PC-9 (cell line): ENCODE results near the gene PIGN. TPM values are rescaled to one million over a fixed set of nuclear protein-coding genes. Genes with fewer than 3 reads are reported as not detected.

Experiments used
- BruUV-seq: library from RNA; stranded (reverse); fragments of 400-500 nt; replicated peaks from 2 replicates; lab custom pipeline; 2021; lab: Mats Ljungman, UMichigan
- CTCF ChIA-PET: fragments of 300-600 bp; sonication (Branson Sonifier 250); formaldehyde crosslinking; loops from one replicate; lab custom pipeline; 2022; ENCODE audit warnings: antibody characterized with exemption; lab: Charles Lee
- POLR2A ChIA-PET: fragments of 300-600 bp; sonication (Branson Sonifier 250); formaldehyde crosslinking; loops from one replicate; lab custom pipeline; 2022; ENCODE audit warnings: antibody characterized with exemption; ENCODE audit not compliant: unreplicated experiment; lab: Charles Lee
- DNase-seq, 2 experiments: peaks; one replicate each; pipeline versions ENCODE4 v3.0.0 to v3.0.0-alpha.2; 2015 to 2022; ENCODE audit warnings: mixed read lengths in 1 of 2
- H2AFZ ChIP-seq: fragments of 200-600 bp; sonication (generic); 2 replicates; pipeline ENCODE4 v1.8.1; 2017; ENCODE audit warnings: antibody characterized with exemption
- H3F3A ChIP-seq: fragments of 200-600 bp; sonication (generic); 2 replicates; pipeline ENCODE4 v1.8.1; 2017; ENCODE audit warnings: antibody characterized with exemption, mild to moderate bottlenecking, low read depth; ENCODE audit not compliant: insufficient read depth
- H3K27ac ChIP-seq: fragments of 200-600 bp; sonication (generic); 2 replicates; pipeline ENCODE4 v1.6.1; 2016; ENCODE audit warnings: mixed run types
- H3K27me3 ChIP-seq: fragments of 200-600 bp; sonication (generic); 2 replicates; pipeline ENCODE4 v1.6.1; 2016; ENCODE audit warnings: low read depth, mixed run types; ENCODE audit not compliant: insufficient read depth
- H3K36me3 ChIP-seq: fragments of 200-600 bp; sonication (generic); 2 replicates; pipeline ENCODE4 v1.6.1; 2016; ENCODE audit warnings: low read depth, mixed run types
- H3K4me1 ChIP-seq: fragments of 200-600 bp; sonication (generic); replicated peaks from 2 replicates; pipeline ENCODE4 v1.6.1; 2016; ENCODE audit warnings: mixed run types; ENCODE audit not compliant: insufficient read depth
- H3K4me2 ChIP-seq: fragments of 200-600 bp; sonication (generic); 2 replicates; pipeline ENCODE4 v1.6.1; 2017; ENCODE audit warnings: mixed run types
- H3K4me3 ChIP-seq: fragments of 200-600 bp; sonication (generic); 2 replicates; pipeline ENCODE4 v1.6.1; 2016; ENCODE audit warnings: mixed run types
- H3K79me2 ChIP-seq: fragments of 200-600 bp; sonication (generic); 2 replicates; pipeline ENCODE4 v1.6.1; 2017; ENCODE audit warnings: low read depth, mixed run types
- H3K9me2 ChIP-seq: fragments of 200-600 bp; sonication (generic); 2 replicates; pipeline ENCODE4 v1.8.1; 2017; ENCODE audit warnings: mild to moderate bottlenecking; ENCODE audit not compliant: insufficient read depth
- H3K9me3 ChIP-seq: fragments of 200-600 bp; sonication (generic); 2 replicates; pipeline ENCODE4 v1.8.1; 2016; ENCODE audit warnings: low read depth; ENCODE audit not compliant: insufficient read depth
- H4K20me1 ChIP-seq: fragments of 200-600 bp; sonication (generic); 2 replicates; pipeline ENCODE4 v1.8.1; 2017; ENCODE audit not compliant: insufficient read depth
- CTCF ChIP-seq: fragments of 200-600 bp; sonication (generic); conservative IDR thresholded peaks from 2 replicates; pipeline ENCODE4 v1.6.1; 2017; ENCODE audit warnings: mixed run types, antibody characterized with exemption, mild to moderate bottlenecking, moderate library complexity
- EZH2 ChIP-seq: fragments of 200-600 bp; sonication (generic); IDR thresholded peaks from 2 replicates; pipeline ENCODE4 v1.8.0; 2017; ENCODE audit warnings: antibody characterized with exemption, low read depth
- intact Hi-C: fragments of 100-400 bp; cut with micrococcal nuclease; formaldehyde crosslinking; loops from one replicate; pipeline ENCODE4 v1.10.0; 2022; ENCODE audit not compliant: unreplicated experiment
- total RNA-seq: library from RNA; stranded (reverse); gene quantifications from 2 replicates; pipeline ENCODE4 v1.2.3, GENCODE V29; 2021

The PIGN gene
- total RNA-seq, 1 experiment from 2014 or later, result 20.3 TPM

DNA sequence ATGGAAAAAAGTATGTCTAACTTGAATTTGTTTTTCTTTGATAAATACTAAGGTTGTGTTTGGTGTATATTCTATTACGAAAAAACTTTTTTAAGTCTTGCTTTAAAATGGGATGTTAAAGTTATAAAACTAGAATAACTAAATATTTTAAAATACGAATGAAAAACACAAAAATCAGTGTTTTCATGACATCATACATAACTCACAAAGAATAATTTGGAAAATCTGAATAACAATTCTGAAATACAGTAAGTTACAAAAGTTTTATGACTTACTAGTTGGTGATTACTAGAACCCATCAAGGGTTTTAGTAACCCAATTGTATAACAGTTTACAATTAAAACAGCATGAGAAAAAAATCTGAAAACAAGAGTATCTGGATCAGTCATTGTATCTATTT lies 61.2 kb downstream of the PIGN start:
- intact Hi-C loops, result no loop called here

GRCh38 chr18:62122330-62122729 lies 64.5 kb downstream of the PIGN start:
- H3K27ac ChIP-seq, result no peak overlapping the region
- TF ChIP-seq CTCF (no peak), EZH2 (no peak)
- DNase-seq, result no peak
- H3F3A ChIP-seq, result no peaks in the 10 kb centered on the region
- intact Hi-C loops, result no loop called here
- ChIA-PET POLR2A (no interaction called here), CTCF (no interaction called here)
- BruUV-seq, result no TSS peak
- H3K4me3 ChIP-seq, result no peak overlapping the region
- no peaks in the 10 kb centered on the region for H4K20me1 ChIP-seq
- no peaks in the 10 kb centered on the region for H3K4me1 ChIP-seq
- no peaks in the 10 kb centered on the region for H3K36me3 ChIP-seq
- no peaks in the 10 kb centered on the region for H3K9me3 ChIP-seq
- no peaks in the 10 kb centered on the region for H3K79me2 ChIP-seq
- no peak overlapping the region for H3K4me2 ChIP-seq
- no peaks in the 10 kb centered on the region; the same call in 1 of the 2 replicates for H3K9me2 ChIP-seq
- H2AFZ ChIP-seq, result no peak overlapping the region
- no peaks in the 10 kb centered on the region for H3K27me3 ChIP-seq

More for the DNA sequence above, 61.2 kb downstream of the PIGN start:
- Histone ChIP-seq H3K4me1 (no peaks in the 10 kb centered on the region), H3K36me3 (no peaks in the 10 kb centered on the region), H3K27ac (no peak overlapping the region), H4K20me1 (no peaks in the 10 kb centered on the region), H3K4me3 (no peak overlapping the region), H3K79me2 (no peaks in the 10 kb centered on the region), H3K27me3 (no peaks in the 10 kb centered on the region), H3K9me2 (no peaks in the 10 kb centered on the region; the same call in 1 of the 2 replicates), H2AFZ (no peak overlapping the region), H3K9me3 (no peaks in the 10 kb centered on the region), H3K4me2 (no peak overlapping the region), H3F3A (no peaks in the 10 kb centered on the region)
- no TSS peak for BruUV-seq
- ChIA-PET POLR2A (no interaction called here), CTCF (no interaction called here)
- TF ChIP-seq CTCF (no peak), EZH2 (no peak)
- no peak for DNase-seq

DNA sequence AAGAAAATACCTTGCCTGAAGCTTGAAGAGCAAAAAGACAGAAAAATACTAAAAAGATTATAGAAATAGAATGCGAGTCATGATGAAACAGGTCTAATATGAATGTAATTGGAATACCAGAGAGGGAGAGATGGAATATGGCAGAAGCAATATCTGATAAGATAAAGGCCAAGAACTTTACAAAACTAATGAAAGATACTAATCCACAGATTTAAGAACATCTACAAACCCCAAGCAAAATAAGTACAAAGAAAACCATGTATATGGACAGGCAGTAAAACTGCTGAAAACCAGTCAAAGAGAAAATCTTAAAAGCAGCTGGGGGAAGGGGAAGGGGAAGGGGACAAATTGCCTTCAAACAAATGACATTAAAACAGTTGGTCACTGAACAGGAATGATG lies 67.0 kb downstream of the PIGN start:
- H3K9me3 ChIP-seq, result no peaks in the 10 kb centered on the region
- H3K27ac ChIP-seq, result no peak overlapping the region
- H4K20me1 ChIP-seq, result no peaks in the 10 kb centered on the region
- no peaks in the 10 kb centered on the region for H3K27me3 ChIP-seq
- no peaks in the 10 kb centered on the region for H3K4me1 ChIP-seq
- no peaks in the 10 kb centered on the region for H3K36me3 ChIP-seq
- no TSS peak for BruUV-seq
- no peak for TF ChIP-seq EZH2
- TF ChIP-seq CTCF, result no peak
- CTCF ChIA-PET, result no interaction called here
- no peak overlapping the region for H3K4me2 ChIP-seq
- intact Hi-C loops, result no loop called here
- H2AFZ ChIP-seq, result no peak overlapping the region
- no peak for DNase-seq
- H3K4me3 ChIP-seq, result no peak overlapping the region
- no peaks in the 10 kb centered on the region for H3K9me2 ChIP-seq
- POLR2A ChIA-PET, result no interaction called here
- H3K79me2 ChIP-seq, result no peaks in the 10 kb centered on the region
- H3F3A ChIP-seq, result no peaks in the 10 kb centered on the region
